Activated CD4-positive, alpha-beta T cell treated with anti-CD3 and anti-CD28 coated beads for 4 hours (primary cell): Measurements from ENCODE around the gene TMEM116.

ENCODE experiments used
- DNase-seq, 2 donors: peaks; one replicate each; pipeline ENCODE4 v3.0.0-alpha.2; 2020

TMEM116 gene

GRCh38 chr12:111887926-111888745 lies 124.8 kb downstream of the TMEM116 start:
- no peak for DNase-seq

- no peak for DNase-seq
These were observed 126.1 kb downstream of the TMEM116 start for GRCh38 chr12:111886662-111887545.

- DNase-seq = no peak
These were observed 131.2 kb downstream of the TMEM116 start for GRCh38 chr12:111881716-111882115.
